Medulla oblongata (tissue), 1 donor: ENCODE measurements around the gene GPR135.

Experiments used
- DNase-seq: peaks from one replicate; pipeline ENCODE4 v3.0.0-alpha.2; 2015; ENCODE audit errors: extremely low spot score

The GPR135 gene

GRCh38 chr14:59465316-59466135, at the start of gene GPR135:
TSS of gene GPR135 (minus strand) at chr14:59465380. CDS start at chr14:59465226, 154 bp downstream.
- DNase-seq: no peak

GRCh38 chr14:59511916-59512575, 46.9 kb upstream of the GPR135 start:
- DNase-seq: no peak

GRCh38 chr14:59510966-59511365, 45.8 kb upstream of the GPR135 start:
- DNase-seq: no peak

GRCh38 chr14:59510001-59510400, 44.8 kb upstream of the GPR135 start:
- DNase-seq: no peak

GRCh38 chr14:59509101-59509500, 43.9 kb upstream of the GPR135 start:
- DNase-seq: no peak

GRCh38 chr14:59507752-59508103, 42.5 kb upstream of the GPR135 start:
- no peak for DNase-seq

GRCh38 chr14:59507063-59507751, 42.0 kb upstream of the GPR135 start:
- peak; percentile 58 for DNase-seq

GRCh38 chr14:59503256-59503655, 38.1 kb upstream of the GPR135 start:
- DNase-seq: no peak

- no peak for DNase-seq
These were observed 35.6 kb upstream of the GPR135 start for GRCh38 chr14:59500732-59501131.

GRCh38 chr14:59492384-59492783, 27.2 kb upstream of the GPR135 start:
- DNase-seq: no peak

GRCh38 chr14:59490756-59491155, 25.6 kb upstream of the GPR135 start:
- no peak for DNase-seq

- DNase-seq: peak; percentile 64
These were observed 19.5 kb upstream of the GPR135 start for GRCh38 chr14:59484639-59485175.

- DNase-seq: peak; percentile 98
These were observed 18.8 kb upstream of the GPR135 start, which contains the start of the genes JKAMP and L3HYPDH for GRCh38 chr14:59483819-59484638. TSS of gene JKAMP (plus strand) at chr14:59484517. CDS start at chr14:59484590, 73 bp downstream. TSS of gene L3HYPDH (minus strand) at chr14:59484408. CDS start at chr14:59484316, 92 bp downstream.

GRCh38 chr14:59483363-59483762, 18.2 kb upstream of the GPR135 start:
- peak; percentile 30 for DNase-seq

- DNase-seq: peak; percentile 31
These were observed 17.6 kb upstream of the GPR135 start for GRCh38 chr14:59482541-59483331.

GRCh38 chr14:59481871-59482540, 16.8 kb upstream of the GPR135 start:
- DNase-seq: no peak

GRCh38 chr14:59481407-59481806, 16.2 kb upstream of the GPR135 start:
- DNase-seq: no peak

- DNase-seq: no peak
These were observed 15.0 kb upstream of the GPR135 start for GRCh38 chr14:59480166-59480565.

GRCh38 chr14:59478540-59478939, 13.4 kb upstream of the GPR135 start:
- DNase-seq: no peak

- DNase-seq: no peak
These were observed 10.5 kb upstream of the GPR135 start for GRCh38 chr14:59475709-59476108.
